Stimulated activated CD4-positive, alpha-beta T cell treated with anti-CD3 and anti-CD28 coated beads, Interleukin-2, amount 100 ng/mL, for 4 hours (primary cell): ENCODE data around the gene IDE.
"Not testable (repeated sequence)": the region's sequence is repeated elsewhere in the genome, so short reads cannot be mapped to it uniquely, and the experiment has no call there.

Experiments used
- DNase-seq: peaks from one replicate; pipeline ENCODE4 v3.0.0-alpha.2; 2020; ENCODE audit warnings: low read depth

Gene IDE

DNA sequence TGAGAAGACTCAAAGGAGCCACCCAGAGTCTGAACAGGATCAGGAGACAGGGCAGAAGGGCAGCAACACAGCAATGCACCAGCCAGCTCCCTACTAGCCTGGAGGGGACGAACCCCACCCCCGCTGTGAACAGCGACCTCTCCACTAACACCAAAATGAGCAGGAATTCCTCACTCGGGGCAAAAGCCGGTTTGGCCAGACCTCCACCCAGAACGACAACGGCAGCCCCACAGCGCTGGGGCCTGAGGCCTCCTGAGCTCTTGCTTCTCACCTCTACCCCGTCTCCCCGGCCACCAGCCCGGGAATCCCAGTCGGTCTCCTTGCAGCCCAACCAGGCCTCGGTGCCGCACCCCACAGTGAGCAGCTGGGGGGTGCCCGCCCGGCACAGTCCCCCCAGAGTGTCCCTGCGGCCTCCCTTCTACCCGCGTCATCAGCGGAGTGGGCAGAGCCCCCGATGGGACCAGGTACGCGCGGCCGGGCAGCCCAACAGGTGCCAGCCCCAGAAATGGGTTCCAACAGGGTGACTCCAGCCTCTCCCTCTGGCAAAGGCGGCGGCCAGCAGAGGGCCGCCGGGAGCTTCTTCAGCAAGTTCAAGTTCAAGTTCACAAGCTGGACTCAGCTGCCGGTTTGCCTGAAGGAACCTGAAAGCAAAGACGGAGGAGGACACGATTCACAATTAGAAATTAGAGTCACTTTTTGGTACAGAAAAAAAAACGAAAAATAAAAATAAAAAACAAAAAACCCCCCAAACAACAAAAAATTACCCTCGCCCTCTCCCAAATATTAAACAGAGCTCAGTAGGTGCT is 153.9 kb downstream of the IDE start:
- no peak for DNase-seq

DNA sequence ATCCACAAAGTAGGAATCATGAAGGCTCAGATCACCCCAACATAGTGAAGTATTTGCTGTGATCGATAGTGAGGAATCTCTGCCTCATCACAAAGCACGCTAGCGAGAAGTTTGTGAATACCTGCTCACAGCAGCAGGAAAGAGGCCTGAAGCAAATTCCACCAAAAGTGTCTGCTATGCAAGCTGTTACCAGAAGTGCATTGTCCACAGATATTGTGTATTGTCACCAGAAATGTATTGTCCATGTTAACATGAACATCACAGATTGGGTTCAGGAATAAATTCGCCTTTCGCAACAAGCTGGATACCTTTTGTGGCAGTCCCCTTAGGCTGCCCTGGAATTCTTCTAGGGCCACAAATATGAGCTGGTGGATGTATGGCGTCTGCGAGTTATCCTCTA is 155.0 kb downstream of the IDE start:
- no peak for DNase-seq

- no peak for DNase-seq
Measured at GRCh38 chr10:92418221-92418620, 155.7 kb downstream of the IDE start.

- DNase-seq = no peak
Measured at GRCh38 chr10:92413519-92413918, 160.4 kb downstream of the IDE start.

- DNase-seq = no peak
Measured at GRCh38 chr10:92413011-92413410, 160.9 kb downstream of the IDE start.

DNA sequence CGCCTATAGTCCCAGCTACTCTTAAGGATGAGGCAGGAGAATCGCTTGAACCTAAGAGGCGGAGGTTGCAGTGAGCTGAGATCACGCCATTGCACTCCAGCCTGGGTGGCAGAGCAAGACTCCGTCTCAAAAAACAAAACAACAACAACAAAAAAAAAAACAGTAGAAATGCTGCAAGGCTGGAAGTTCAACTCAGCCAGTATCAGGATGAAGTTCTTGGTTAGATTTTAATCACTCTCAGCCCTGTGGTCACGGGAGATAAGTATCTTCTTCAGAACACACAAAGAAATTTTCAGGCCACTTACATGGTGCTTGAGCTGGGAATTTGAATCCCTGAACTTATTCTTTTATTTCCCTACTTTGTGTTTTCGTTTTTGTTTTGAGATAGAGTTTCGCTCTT is 162.5 kb downstream of the IDE start:
- no peak for DNase-seq

- DNase-seq = no peak
Measured at GRCh38 chr10:92410501-92410900, 163.4 kb downstream of the IDE start.

- DNase-seq = no peak
Measured at GRCh38 chr10:92408017-92408361, 165.9 kb downstream of the IDE start.

GRCh38 chr10:92407305-92408016 is 166.4 kb downstream of the IDE start:
- DNase-seq = no peak

DNA sequence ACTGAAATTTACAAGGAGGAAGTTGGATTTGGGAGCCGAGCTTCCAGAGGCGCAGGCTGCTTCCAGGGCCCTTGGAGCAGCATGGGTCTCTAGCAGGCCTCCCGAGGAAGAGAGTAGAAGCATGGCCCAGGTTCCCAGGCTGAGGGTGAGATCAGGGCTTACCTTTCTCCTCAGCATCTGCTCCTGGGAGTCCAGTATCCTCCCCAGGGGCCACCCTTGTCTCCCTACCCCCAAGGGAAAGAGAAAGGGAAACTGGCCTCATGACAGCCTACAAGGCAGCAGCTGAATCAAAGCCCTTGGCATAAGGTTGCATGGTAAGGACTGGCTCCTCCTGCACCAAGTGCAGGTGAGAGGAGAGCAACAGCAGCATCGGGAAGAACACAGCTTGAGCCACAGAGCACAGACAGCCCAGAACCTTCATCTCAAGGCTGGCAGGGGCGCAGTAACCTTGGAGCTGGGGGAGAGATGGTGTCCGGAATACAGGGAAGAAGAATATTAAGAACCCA is 168.4 kb downstream of the IDE start:
- DNase-seq = no peak

- DNase-seq = no peak
Measured at GRCh38 chr10:92404612-92405418, 169.1 kb downstream of the IDE start.

- DNase-seq = not testable (repeated sequence)
Measured at GRCh38 chr10:92402234-92402633, 171.7 kb downstream of the IDE start.
